Measurements from ENCODE around the gene NKX3-2.

DNA sequence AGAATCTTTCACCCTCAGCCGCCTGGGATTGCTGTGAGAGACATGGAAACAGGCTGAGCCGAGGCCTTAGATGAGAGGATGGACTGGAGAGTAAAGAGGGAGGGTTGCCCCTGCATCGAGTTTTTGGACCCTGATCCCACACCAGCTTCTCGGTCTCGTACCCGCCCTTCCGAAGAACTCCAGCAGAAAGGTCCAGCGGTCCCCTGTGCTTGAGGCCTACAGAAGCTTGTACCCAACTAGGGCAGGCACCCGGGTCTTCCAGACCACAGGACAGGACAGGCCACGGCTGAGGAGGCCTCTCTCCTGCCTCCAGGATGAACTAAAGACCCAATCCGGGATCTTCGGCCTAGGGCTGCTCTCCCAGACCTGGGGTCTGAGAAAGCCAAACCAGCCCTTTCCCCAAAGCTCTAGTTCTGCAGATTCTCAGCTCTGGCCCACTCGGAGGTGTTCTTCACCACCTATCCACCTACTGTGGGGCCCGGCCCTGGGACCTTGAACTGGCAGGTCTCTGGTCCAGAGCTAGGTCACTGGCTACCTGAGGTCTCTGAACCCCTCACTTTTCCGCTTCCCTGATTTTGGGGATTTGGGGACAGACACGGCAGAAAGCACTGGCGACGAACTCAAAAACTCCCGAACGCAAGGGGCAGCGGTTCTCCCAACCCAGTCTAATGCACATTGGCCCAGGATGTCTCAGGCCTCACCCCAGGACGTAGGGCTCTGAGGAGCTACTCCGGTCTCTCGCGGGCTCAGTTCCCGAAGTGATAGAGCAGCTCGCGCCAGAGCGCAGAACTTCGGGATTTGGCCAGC is 1.1 kb downstream of the NKX3-2 start:
- TF ChIP-seq, protein P1, sequence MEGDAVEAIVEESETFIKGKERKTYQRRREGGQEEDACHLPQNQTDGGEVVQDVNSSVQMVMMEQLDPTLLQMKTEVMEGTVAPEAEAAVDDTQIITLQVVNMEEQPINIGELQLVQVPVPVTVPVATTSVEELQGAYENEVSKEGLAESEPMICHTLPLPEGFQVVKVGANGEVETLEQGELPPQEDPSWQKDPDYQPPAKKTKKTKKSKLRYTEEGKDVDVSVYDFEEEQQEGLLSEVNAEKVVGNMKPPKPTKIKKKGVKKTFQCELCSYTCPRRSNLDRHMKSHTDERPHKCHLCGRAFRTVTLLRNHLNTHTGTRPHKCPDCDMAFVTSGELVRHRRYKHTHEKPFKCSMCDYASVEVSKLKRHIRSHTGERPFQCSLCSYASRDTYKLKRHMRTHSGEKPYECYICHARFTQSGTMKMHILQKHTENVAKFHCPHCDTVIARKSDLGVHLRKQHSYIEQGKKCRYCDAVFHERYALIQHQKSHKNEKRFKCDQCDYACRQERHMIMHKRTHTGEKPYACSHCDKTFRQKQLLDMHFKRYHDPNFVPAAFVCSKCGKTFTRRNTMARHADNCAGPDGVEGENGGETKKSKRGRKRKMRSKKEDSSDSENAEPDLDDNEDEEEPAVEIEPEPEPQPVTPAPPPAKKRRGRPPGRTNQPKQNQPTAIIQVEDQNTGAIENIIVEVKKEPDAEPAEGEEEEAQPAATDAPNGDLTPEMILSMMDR (IDR thresholded peaks at IDR 0.05) = no peak
- no peak for TF ChIP-seq POLR2A (IDR thresholded peaks at IDR 0.05)

Measured in testis (tissue), 2 donors.